Thyroid gland (tissue), 4 donors: ENCODE results near the gene GRM8. TPM values are rescaled to one million over a fixed set of nuclear protein-coding genes. Genes with fewer than 3 reads are reported as not detected.
A peak's percentile ranks its signal among the peaks of the same experiment; 100 is the strongest.

Experiments
- DNase-seq, 2 donors: peaks; one replicate each; pipeline ENCODE4 v3.0.0-alpha.2; 2019
- H3K27ac ChIP-seq, 3 donors: fragments of 200-600 bp; sonication (generic); 1 replicate in 2 of 3; 2 replicates in 1 of 3; pipeline ENCODE4 v1.5.1; 2016 to 2019; ENCODE audit warnings: mild to moderate bottlenecking in 1 of 3, moderate library complexity in 1 of 3
- H3K27me3 ChIP-seq: fragments of 200-600 bp; sonication (generic); one replicate; pipeline ENCODE4 v1.5.1; 2019
- H3K36me3 ChIP-seq, 2 donors: fragments of 200-600 bp; sonication (generic); one replicate each; pipeline ENCODE4 v1.5.1; 2016 to 2019
- H3K4me1 ChIP-seq, 2 donors: fragments of 200-600 bp; sonication (generic); one replicate each; pipeline ENCODE4 v1.5.1; 2017 to 2019
- H3K4me3 ChIP-seq, 3 donors: fragments of 200-600 bp; sonication (generic); replicated peaks in 1 of 3; 1 replicate in 2 of 3; 2 replicates in 1 of 3; pipeline ENCODE4 v1.5.1; 2016; ENCODE audit warnings: mild to moderate bottlenecking in 1 of 3
- H3K9me3 ChIP-seq: fragments of 200-600 bp; sonication (generic); one replicate; pipeline ENCODE4 v1.5.1; 2017
- POLR2A ChIP-seq, 2 donors: fragments of 450-650 bp; IDR thresholded peaks; one replicate each; pipeline ENCODE4 v1.6.1; 2017; ENCODE audit warnings: antibody characterized with exemption in 2 of 2, mild to moderate bottlenecking in 2 of 2, moderate library complexity in 1 of 2
- WGBS, 2 donors: methylation state at CpG; one replicate each; pipeline ENCODE4 v1.1.5; 2017; 5-methylcytosine and 5-hydroxymethylcytosine counted together
- intact Hi-C: fragments of 100-400 bp; cut with DNase I; formaldehyde crosslinking; loops from one replicate; pipeline ENCODE4 v1.15.1; 2023
- microRNA counts, 2 donors: library from miRNA; unstranded; fragments of <30 nt; microRNA quantifications; one replicate each; lab custom pipeline; 2016 to 2017
- microRNA-seq: library from miRNA; unstranded; fragments of <30 nt; microRNA quantifications from one replicate; pipeline ENCODE4, GENCODE V29; 2016
- small RNA-seq: library from RNA; depleted of rRNA; stranded (forward); fragments of <200 nt; gene quantifications from one replicate; pipeline ENCODE3, GENCODE V24; 2016
- total RNA-seq, 4 donors: library from RNA; depleted of rRNA; stranded (reverse); fragments of >200 nt; gene quantifications; one replicate each; pipeline ENCODE4 v1.2.3, GENCODE V29; 2016
- TF ChIP-seq, protein P1 (sequence below), 6 experiments: fragments of 200-600 bp in 3 of 6; fragments of 450-650 bp in 3 of 6; sonication (generic) in 3 of 6; IDR thresholded peaks; one replicate each; pipeline ENCODE4 v1.5.1; 2016 to 2019; ENCODE audit warnings: antibody characterized with exemption in 6 of 6, mild to moderate bottlenecking in 2 of 6, inconsistent platforms in 1 of 6, moderate library complexity in 1 of 6

The GRM8 gene
- total RNA-seq, 4 donors from 2014 or later, result 0.54 to 9.5 (median 4.8) TPM

DNA sequence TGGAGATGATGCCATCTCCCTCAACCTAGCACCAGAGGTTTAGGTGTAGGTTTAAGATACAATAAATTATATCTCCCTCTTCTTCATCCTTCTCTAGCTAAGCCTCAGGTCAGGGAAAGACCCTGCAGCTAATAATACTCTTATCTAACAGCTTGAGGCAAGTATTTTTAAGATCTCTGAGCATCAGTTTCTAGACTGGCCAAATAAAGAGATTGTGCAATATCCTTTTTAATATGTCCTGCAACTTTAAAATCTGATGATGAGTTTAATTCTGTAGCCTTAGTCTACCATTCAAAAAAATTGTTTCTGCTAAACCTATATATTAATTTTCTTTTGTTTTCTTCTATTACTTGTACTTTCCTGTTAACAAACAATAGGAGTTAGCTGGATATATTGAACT, 850.8 kb downstream of the GRM8 start:
- H3K9me3 ChIP-seq, result no peaks in the 10 kb centered on the region
- no peak overlapping the region for H3K27ac ChIP-seq
- H3K4me1 ChIP-seq, result no peaks in the 10 kb centered on the region
- no peaks in the 10 kb centered on the region for H3K27me3 ChIP-seq
- H3K4me3 ChIP-seq, result no peak overlapping the region
- intact Hi-C loops, result no loop called here
- no peak for DNase-seq
- TF ChIP-seq, protein P1, sequence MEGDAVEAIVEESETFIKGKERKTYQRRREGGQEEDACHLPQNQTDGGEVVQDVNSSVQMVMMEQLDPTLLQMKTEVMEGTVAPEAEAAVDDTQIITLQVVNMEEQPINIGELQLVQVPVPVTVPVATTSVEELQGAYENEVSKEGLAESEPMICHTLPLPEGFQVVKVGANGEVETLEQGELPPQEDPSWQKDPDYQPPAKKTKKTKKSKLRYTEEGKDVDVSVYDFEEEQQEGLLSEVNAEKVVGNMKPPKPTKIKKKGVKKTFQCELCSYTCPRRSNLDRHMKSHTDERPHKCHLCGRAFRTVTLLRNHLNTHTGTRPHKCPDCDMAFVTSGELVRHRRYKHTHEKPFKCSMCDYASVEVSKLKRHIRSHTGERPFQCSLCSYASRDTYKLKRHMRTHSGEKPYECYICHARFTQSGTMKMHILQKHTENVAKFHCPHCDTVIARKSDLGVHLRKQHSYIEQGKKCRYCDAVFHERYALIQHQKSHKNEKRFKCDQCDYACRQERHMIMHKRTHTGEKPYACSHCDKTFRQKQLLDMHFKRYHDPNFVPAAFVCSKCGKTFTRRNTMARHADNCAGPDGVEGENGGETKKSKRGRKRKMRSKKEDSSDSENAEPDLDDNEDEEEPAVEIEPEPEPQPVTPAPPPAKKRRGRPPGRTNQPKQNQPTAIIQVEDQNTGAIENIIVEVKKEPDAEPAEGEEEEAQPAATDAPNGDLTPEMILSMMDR (IDR thresholded peaks at IDR 0.05), result no peak
- no peak for TF ChIP-seq POLR2A (IDR thresholded peaks at IDR 0.05)
- no peaks in the 10 kb centered on the region for H3K36me3 ChIP-seq

DNA sequence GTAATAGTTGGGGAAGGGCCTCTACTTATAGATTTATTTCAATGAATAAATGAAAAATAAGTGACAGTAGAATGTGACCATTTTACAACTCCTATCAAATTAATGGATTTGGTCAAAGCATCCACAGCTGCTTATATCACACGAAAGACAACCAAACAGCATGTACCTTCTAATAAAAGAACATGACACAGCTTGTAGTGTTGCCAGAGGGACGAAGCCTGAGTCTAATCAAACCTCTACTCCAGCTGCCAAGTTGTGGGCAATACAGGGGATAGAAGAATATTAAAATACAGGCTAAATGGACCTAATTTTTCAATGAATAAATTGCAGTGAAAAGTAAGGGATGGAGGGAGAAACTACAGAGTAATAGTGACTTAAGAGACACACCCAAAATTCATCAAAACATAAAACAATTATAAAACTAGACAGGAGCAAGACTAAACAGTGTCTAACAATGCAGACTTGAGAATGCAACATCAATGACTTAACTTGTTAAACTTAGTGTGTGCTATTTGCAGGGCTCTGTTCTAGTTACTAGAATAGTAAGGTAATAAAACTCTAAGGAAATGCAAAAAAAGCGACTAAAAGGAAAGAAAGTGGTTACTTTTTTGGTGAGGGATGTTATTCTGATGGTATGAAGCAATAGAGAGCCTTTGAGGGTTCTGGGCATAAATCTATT, 853.8 kb downstream of the GRM8 start:
- 89% methylated on average over 3 of the region's 3 CpGs for WGBS, 2 donors
- TF ChIP-seq, protein P1 (IDR thresholded peaks at IDR 0.05), result no peak
- TF ChIP-seq POLR2A (IDR thresholded peaks at IDR 0.05), result no peak
- no peaks in the 10 kb centered on the region for H3K4me1 ChIP-seq
- no peak for DNase-seq
- intact Hi-C loops, result no loop called here
- no peaks in the 10 kb centered on the region for H3K9me3 ChIP-seq
- no peaks in the 10 kb centered on the region for H3K27me3 ChIP-seq
- H3K27ac ChIP-seq, result no peak overlapping the region
- H3K36me3 ChIP-seq, result no peaks in the 10 kb centered on the region
- H3K4me3 ChIP-seq, result no peak overlapping the region

DNA sequence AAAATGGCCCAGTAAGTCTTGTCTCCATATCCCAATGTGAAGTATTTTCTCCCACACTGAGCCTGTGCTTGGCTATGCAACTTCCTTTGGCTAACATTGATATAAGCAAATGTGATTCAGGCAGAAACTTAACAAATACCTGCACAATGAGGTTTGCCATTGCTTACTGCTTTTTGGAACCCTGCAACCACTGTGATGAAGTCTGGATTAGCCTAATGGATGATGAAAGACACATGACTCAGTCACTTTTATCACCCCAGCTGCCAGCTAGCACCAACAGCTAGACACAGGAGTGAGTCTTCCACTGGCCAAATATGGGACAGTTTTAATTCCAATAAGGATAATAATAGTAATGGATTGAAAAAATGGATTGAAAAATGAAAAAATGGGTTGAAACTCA, 854.5 kb downstream of the GRM8 start:
- no peaks in the 10 kb centered on the region for H3K36me3 ChIP-seq
- H3K4me1 ChIP-seq, result no peaks in the 10 kb centered on the region
- DNase-seq, result no peak
- H3K4me3 ChIP-seq, result no peak overlapping the region
- intact Hi-C loops, result no loop called here
- no peak for TF ChIP-seq POLR2A (IDR thresholded peaks at IDR 0.05)
- TF ChIP-seq, protein P1 (IDR thresholded peaks at IDR 0.05), result no peak
- H3K27me3 ChIP-seq, result no peaks in the 10 kb centered on the region
- no peaks in the 10 kb centered on the region for H3K9me3 ChIP-seq
- no peak overlapping the region for H3K27ac ChIP-seq

DNA sequence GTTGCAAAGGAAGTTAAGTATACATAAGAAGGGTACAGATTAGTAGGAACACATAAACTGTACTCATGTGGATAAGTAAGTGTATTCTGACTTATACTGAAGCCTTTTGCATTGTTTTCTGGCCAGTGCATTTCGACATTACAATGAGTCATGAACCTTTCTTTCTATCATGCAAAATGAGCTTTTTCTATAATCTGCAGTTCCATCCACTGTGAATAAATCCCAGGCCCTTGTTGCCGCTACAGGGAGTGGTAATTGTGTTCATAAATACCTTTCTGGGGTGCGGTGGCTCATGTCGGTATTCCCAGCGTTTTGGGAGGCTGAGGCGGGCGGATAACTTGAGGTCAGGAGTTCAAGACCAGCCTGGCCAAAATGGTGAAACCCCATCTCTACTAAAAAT, 858.3 kb downstream of the GRM8 start:
- Histone ChIP-seq H3K27ac (no peak overlapping the region), H3K36me3 (no peaks in the 10 kb centered on the region), H3K9me3 (no peaks in the 10 kb centered on the region), H3K4me3 (no peak overlapping the region), H3K4me1 (no peaks in the 10 kb centered on the region), H3K27me3 (no peaks in the 10 kb centered on the region)
- TF ChIP-seq, protein P1 (IDR thresholded peaks at IDR 0.05), result no peak
- TF ChIP-seq POLR2A (IDR thresholded peaks at IDR 0.05), result no peak
- no peak for DNase-seq
- 86 to 89% methylated on average over 7 of the region's 7 CpGs for WGBS, 2 donors
- intact Hi-C loops, result no loop called here

MicroRNA genes within 50 kb of the gene (microRNA counts, 767-probe panel; counts per million panel counts)
- microRNA hsa-miR-592 (lab: Ali Mortazavi, UCI), result 0 to 2,699 counts per million in 2 donors

Small RNA genes within 50 kb of the gene (microRNA-seq; reads per million reads assigned to microRNA genes)
- gene MIR592, result 8.4 reads per million, percentile 22 among the genes with 10 or more reads in this experiment

Small RNA genes within 50 kb of the gene (small RNA-seq; reads per million reads assigned to genes)
- gene MIR592, result not detected

Other genes with a start within 250 kb of the GRM8 start
- 10 to 100 TPM; 27.1 to 61.6 (median 36.2) TPM for gene ZNF800, start 139.8 kb upstream of the GRM8 start, total RNA-seq